Measurements from ENCODE around the gene HOXC10. TPM values are rescaled to one million over a fixed set of nuclear protein-coding genes. Genes with fewer than 3 reads are reported as not detected.

HOXC10 gene
- total RNA-seq, 1 donor from 2014 or later: not detected

GRCh38 chr12:53952871-53953734, 31.8 kb upstream of the HOXC10 start:
- TF ChIP-seq CTCF (IDR thresholded peaks at IDR 0.05; ENCODE audit: insufficient read depth, low read depth, low read length) (no peak), EZH2 (IDR thresholded peaks at IDR 0.05; ENCODE audit: insufficient read depth, low read length) (peak; percentile 12)
- Histone ChIP-seq H3K27ac (ENCODE audit: low read depth, low read length) (no peak overlapping the region), H3K9ac (ENCODE audit: low read length) (no peak overlapping the region), H3K4me2 (ENCODE audit: low read length) (no peak overlapping the region), H3K9me3 (ENCODE audit: insufficient read depth, low read depth, low read length) (no peaks in the 10 kb centered on the region), H2AFZ (ENCODE audit: low read depth, low read length) (no peak overlapping the region), H3K4me1 (ENCODE audit: insufficient read depth, low read length) (no peaks in the 10 kb centered on the region), H3K36me3 (ENCODE audit: insufficient read depth, low read length) (no peaks in the 10 kb centered on the region), H3K4me3 (ENCODE audit: insufficient read depth, low read depth, low read length) (no peak overlapping the region), H3K27me3 (ENCODE audit: insufficient read depth, low read length) (peaks cover 92% of the 10 kb centered on the region), H4K20me1 (ENCODE audit: insufficient read depth, low read length) (peaks cover 4% of the 10 kb centered on the region), H3K79me2 (ENCODE audit: insufficient read depth, low read length) (no peaks in the 10 kb centered on the region)
- FAIRE-seq (no peak), DNase-seq (ENCODE audit: low read depth) (no peak)
- Mint-ChIP-seq H3K36me3 (ENCODE audit: low read depth, unreplicated experiment) (peaks cover 4% of the 10 kb centered on the region), H3K4me3 (ENCODE audit: unreplicated experiment) (peak overlapping the region; percentile 20), H3K9me3 (ENCODE audit: unreplicated experiment) (peaks cover 30% of the 10 kb centered on the region), H3K4me1 (ENCODE audit: low read depth, unreplicated experiment) (no peaks in the 10 kb centered on the region), H3K27ac (ENCODE audit: unreplicated experiment) (no peak overlapping the region), H3K27me3 (ENCODE audit: low read depth, unreplicated experiment) (peaks cover 85% of the 10 kb centered on the region)

GRCh38 chr12:53953831-53954693, 30.9 kb upstream of the HOXC10 start:
- H3K4me2 ChIP-seq (ENCODE audit: low read length): no peak overlapping the region
- H3K9me3 ChIP-seq (ENCODE audit: insufficient read depth, low read depth, low read length): no peaks in the 10 kb centered on the region
- TF ChIP-seq EZH2 (IDR thresholded peaks at IDR 0.05; ENCODE audit: insufficient read depth, low read length): no peak
- TF ChIP-seq CTCF (IDR thresholded peaks at IDR 0.05; ENCODE audit: insufficient read depth, low read depth, low read length): no peak
- H3K4me1 Mint-ChIP-seq (ENCODE audit: low read depth, unreplicated experiment): no peaks in the 10 kb centered on the region
- FAIRE-seq: no peak
- no peak overlapping the region for H3K27ac Mint-ChIP-seq (ENCODE audit: unreplicated experiment)
- H3K4me1 ChIP-seq (ENCODE audit: insufficient read depth, low read length): no peaks in the 10 kb centered on the region
- H3K79me2 ChIP-seq (ENCODE audit: insufficient read depth, low read length): no peaks in the 10 kb centered on the region
- DNase-seq (ENCODE audit: low read depth): no peak
- peaks cover 25% of the 10 kb centered on the region for H3K9me3 Mint-ChIP-seq (ENCODE audit: unreplicated experiment)
- no peak overlapping the region for H3K4me3 Mint-ChIP-seq (ENCODE audit: unreplicated experiment)
- H3K36me3 Mint-ChIP-seq (ENCODE audit: low read depth, unreplicated experiment): peaks cover 4% of the 10 kb centered on the region
- H3K27ac ChIP-seq (ENCODE audit: low read depth, low read length): no peak overlapping the region
- no peaks in the 10 kb centered on the region for H3K36me3 ChIP-seq (ENCODE audit: insufficient read depth, low read length)
- peaks cover 85% of the 10 kb centered on the region for H3K27me3 Mint-ChIP-seq (ENCODE audit: low read depth, unreplicated experiment)
- H3K4me3 ChIP-seq (ENCODE audit: insufficient read depth, low read depth, low read length): no peak overlapping the region
- peaks cover 4% of the 10 kb centered on the region for H4K20me1 ChIP-seq (ENCODE audit: insufficient read depth, low read length)
- H3K27me3 ChIP-seq (ENCODE audit: insufficient read depth, low read length): peaks cover 92% of the 10 kb centered on the region
- no peak overlapping the region for H2AFZ ChIP-seq (ENCODE audit: low read depth, low read length)
- no peak overlapping the region for H3K9ac ChIP-seq (ENCODE audit: low read length)

Data from astrocyte (in vitro differentiated cells and primary cell).